ENCODE measurements around the gene ZDHHC24. TPM values are rescaled to one million over a fixed set of nuclear protein-coding genes. Genes with fewer than 3 reads are reported as not detected.

The ZDHHC24 gene
- total RNA-seq, 1 donor from 2014 or later, result 13.5 TPM

DNA sequence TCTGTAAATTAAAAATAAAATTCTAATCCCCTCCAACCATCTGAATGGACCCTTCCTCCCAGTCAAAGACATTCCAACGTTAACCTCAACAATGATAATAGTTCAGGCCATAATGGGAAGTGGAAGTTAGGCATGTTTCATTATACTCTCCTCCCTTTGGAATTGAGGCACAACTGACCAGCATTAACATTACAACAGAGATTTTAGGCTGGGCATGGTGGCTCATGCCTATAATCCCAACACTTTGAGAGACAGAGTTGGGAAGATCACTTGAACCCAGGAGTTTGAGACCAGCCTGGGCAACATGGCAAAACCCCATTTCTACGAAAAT, 25.0 kb upstream of the ZDHHC24 start:
- Histone ChIP-seq H3K4me2 (ENCODE audit: low read length) (no peak overlapping the region), H3K4me1 (ENCODE audit: insufficient read depth, low read length) (peaks cover 9% of the 10 kb centered on the region), H2AFZ (ENCODE audit: low read depth, low read length) (no peak overlapping the region), H3K4me3 (ENCODE audit: insufficient read depth, low read depth, low read length) (no peak overlapping the region), H3K9me3 (ENCODE audit: insufficient read depth, low read depth, low read length) (no peaks in the 10 kb centered on the region), H3K79me2 (ENCODE audit: insufficient read depth, low read length) (no peaks in the 10 kb centered on the region), H3K27me3 (ENCODE audit: insufficient read depth, low read length) (peaks cover 6% of the 10 kb centered on the region), H4K20me1 (ENCODE audit: insufficient read depth, low read length) (no peaks in the 10 kb centered on the region), H3K36me3 (ENCODE audit: insufficient read depth, low read length) (no peaks in the 10 kb centered on the region), H3K27ac (ENCODE audit: low read depth, low read length) (no peak overlapping the region), H3K9ac (ENCODE audit: low read length) (no peak overlapping the region)
- H3K4me3 Mint-ChIP-seq (ENCODE audit: unreplicated experiment), result no peak overlapping the region
- peaks cover 9% of the 10 kb centered on the region for H3K9me3 Mint-ChIP-seq (ENCODE audit: unreplicated experiment)
- FAIRE-seq (no peak), DNase-seq (ENCODE audit: low read depth) (no peak)
- H3K4me1 Mint-ChIP-seq (ENCODE audit: low read depth, unreplicated experiment), result peaks cover 10% of the 10 kb centered on the region
- no peak overlapping the region for H3K27ac Mint-ChIP-seq (ENCODE audit: unreplicated experiment)
- peaks cover 24% of the 10 kb centered on the region for H3K27me3 Mint-ChIP-seq (ENCODE audit: low read depth, unreplicated experiment)
- no peaks in the 10 kb centered on the region for H3K36me3 Mint-ChIP-seq (ENCODE audit: low read depth, unreplicated experiment)
- TF ChIP-seq, protein P1, sequence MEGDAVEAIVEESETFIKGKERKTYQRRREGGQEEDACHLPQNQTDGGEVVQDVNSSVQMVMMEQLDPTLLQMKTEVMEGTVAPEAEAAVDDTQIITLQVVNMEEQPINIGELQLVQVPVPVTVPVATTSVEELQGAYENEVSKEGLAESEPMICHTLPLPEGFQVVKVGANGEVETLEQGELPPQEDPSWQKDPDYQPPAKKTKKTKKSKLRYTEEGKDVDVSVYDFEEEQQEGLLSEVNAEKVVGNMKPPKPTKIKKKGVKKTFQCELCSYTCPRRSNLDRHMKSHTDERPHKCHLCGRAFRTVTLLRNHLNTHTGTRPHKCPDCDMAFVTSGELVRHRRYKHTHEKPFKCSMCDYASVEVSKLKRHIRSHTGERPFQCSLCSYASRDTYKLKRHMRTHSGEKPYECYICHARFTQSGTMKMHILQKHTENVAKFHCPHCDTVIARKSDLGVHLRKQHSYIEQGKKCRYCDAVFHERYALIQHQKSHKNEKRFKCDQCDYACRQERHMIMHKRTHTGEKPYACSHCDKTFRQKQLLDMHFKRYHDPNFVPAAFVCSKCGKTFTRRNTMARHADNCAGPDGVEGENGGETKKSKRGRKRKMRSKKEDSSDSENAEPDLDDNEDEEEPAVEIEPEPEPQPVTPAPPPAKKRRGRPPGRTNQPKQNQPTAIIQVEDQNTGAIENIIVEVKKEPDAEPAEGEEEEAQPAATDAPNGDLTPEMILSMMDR (IDR thresholded peaks at IDR 0.05; ENCODE audit: insufficient read depth, low read depth, low read length), result no peak
- TF ChIP-seq EZH2 (IDR thresholded peaks at IDR 0.05; ENCODE audit: insufficient read depth, low read length), result no peak

DNA sequence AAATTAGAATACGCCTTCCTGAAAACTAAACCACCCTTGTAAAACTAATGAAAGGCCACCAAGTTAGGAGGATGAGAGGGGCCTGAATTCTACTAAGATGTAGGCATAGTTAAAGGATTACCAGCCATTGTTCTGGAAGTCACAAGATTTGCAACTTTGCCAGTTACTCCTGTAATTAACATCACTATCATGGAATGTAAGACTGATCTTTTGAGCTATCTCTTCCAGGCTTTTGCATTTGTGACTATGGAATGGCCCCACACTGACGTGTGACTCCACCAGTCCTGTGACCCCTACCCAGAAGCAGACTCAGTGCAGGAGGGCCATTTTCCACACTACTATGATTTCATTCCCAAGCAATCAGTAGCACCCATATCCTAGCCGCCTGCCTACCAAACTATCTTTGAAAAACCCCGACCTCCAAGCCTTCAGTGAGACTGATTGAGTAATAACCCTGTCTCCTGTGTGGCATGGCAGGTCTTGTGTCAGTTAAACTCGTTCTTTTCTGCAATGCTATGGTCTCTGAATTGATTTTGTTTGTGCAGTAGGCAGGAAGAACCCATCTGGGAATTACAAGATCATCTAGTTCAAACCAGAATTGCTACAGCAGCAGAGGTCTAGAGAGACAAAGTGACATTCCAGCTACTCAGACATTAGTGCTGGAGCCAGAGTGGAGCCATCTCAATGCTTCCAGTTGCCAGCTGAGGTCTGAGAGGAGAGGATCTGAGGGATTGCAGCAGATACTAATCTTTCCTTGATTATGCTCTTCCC, 24.4 kb upstream of the ZDHHC24 start:
- H3K4me3 Mint-ChIP-seq (ENCODE audit: unreplicated experiment), result no peak overlapping the region

More for the DNA sequence above, 24.4 kb upstream of the ZDHHC24 start:
- Histone ChIP-seq H3K9me3 (ENCODE audit: insufficient read depth, low read depth, low read length) (no peaks in the 10 kb centered on the region), H3K4me3 (ENCODE audit: insufficient read depth, low read depth, low read length) (no peak overlapping the region), H3K9ac (ENCODE audit: low read length) (no peak overlapping the region), H3K4me1 (ENCODE audit: insufficient read depth, low read length) (peaks cover 9% of the 10 kb centered on the region), H3K79me2 (ENCODE audit: insufficient read depth, low read length) (no peaks in the 10 kb centered on the region), H3K27ac (ENCODE audit: low read depth, low read length) (no peak overlapping the region), H3K4me2 (ENCODE audit: low read length) (no peak overlapping the region), H3K27me3 (ENCODE audit: insufficient read depth, low read length) (peaks cover 6% of the 10 kb centered on the region), H2AFZ (ENCODE audit: low read depth, low read length) (no peak overlapping the region), H4K20me1 (ENCODE audit: insufficient read depth, low read length) (no peaks in the 10 kb centered on the region), H3K36me3 (ENCODE audit: insufficient read depth, low read length) (no peaks in the 10 kb centered on the region)
- Mint-ChIP-seq H3K27me3 (ENCODE audit: low read depth, unreplicated experiment) (peaks cover 24% of the 10 kb centered on the region), H3K27ac (ENCODE audit: unreplicated experiment) (no peak overlapping the region), H3K36me3 (ENCODE audit: low read depth, unreplicated experiment) (no peaks in the 10 kb centered on the region), H3K9me3 (ENCODE audit: unreplicated experiment) (peaks cover 9% of the 10 kb centered on the region), H3K4me1 (ENCODE audit: low read depth, unreplicated experiment) (peaks cover 10% of the 10 kb centered on the region)
- TF ChIP-seq, protein P1 (IDR thresholded peaks at IDR 0.05; ENCODE audit: insufficient read depth, low read depth, low read length), result no peak
- TF ChIP-seq EZH2 (IDR thresholded peaks at IDR 0.05; ENCODE audit: insufficient read depth, low read length), result no peak
- FAIRE-seq (no peak), DNase-seq (ENCODE audit: low read depth) (no peak)
